WTC11 (cell line): ENCODE data around the gene NUMA1. TPM values are rescaled to one million over a fixed set of nuclear protein-coding genes. Genes with fewer than 3 reads are reported as not detected.

ENCODE experiments used
- ATAC-seq: fragments of 200-7000 bp; cut with Tn5 transposase; 2 replicates; pipeline ENCODE4 v1.10.0; 2021; ENCODE audit warnings: mild to moderate bottlenecking, moderate library complexity
- CTCF ChIA-PET: fragments of 300-600 bp; sonication (Branson Sonifier 250); formaldehyde crosslinking; loops from one replicate; lab custom pipeline; 2021; ENCODE audit warnings: antibody characterized with exemption; lab: Charles Lee
- POLR2A ChIA-PET: fragments of 350-600 bp; sonication (Branson Sonifier 250); formaldehyde crosslinking; loops from one replicate; lab custom pipeline; 2021; ENCODE audit warnings: antibody characterized with exemption; lab: Charles Lee
- DNase-seq: peaks from one replicate; pipeline ENCODE4 v3.0.0; 2021; ENCODE audit warnings: low spot score
- H3K27ac Mint-ChIP-seq: 2 replicates; pipeline ENCODE4 v1.8.0; 2021; ENCODE audit warnings: mixed read lengths
- H3K27me3 Mint-ChIP-seq: 2 replicates; pipeline ENCODE4 v1.8.0; 2021; ENCODE audit warnings: low read depth, mild to moderate bottlenecking, moderate library complexity, mixed read lengths
- H3K36me3 Mint-ChIP-seq: 2 replicates; pipeline ENCODE4 v1.8.0; 2021; ENCODE audit warnings: mixed read lengths
- H3K4me1 Mint-ChIP-seq: 2 replicates; pipeline ENCODE4 v1.8.0; 2022; ENCODE audit warnings: mixed read lengths
- H3K4me3 Mint-ChIP-seq: 2 replicates; pipeline ENCODE4 v1.8.0; 2021; ENCODE audit warnings: mild to moderate bottlenecking, moderate library complexity, mixed read lengths
- H3K9me3 Mint-ChIP-seq: 2 replicates; pipeline ENCODE4 v1.8.0; 2021; ENCODE audit warnings: mixed read lengths
- CREM ChIP-seq: sonication (generic); formaldehyde crosslinking; IDR thresholded peaks from 2 replicates; pipeline ENCODE4 v1.8.1; 2022; ENCODE audit warnings: mild to moderate bottlenecking, missing genetic modification reagents, moderate library complexity
- GRHL2 ChIP-seq: fragments of 250-450 bp; sonication (Bioruptor Pico); IDR thresholded peaks from 2 replicates; pipeline ENCODE4 v1.8.0; 2022; ENCODE audit warnings: mild to moderate bottlenecking, moderate library complexity; ENCODE audit not compliant: insufficient replicate concordance, severe bottlenecking
- HMGA2 ChIP-seq: fragments of 250-450 bp; sonication (Bioruptor Pico); IDR thresholded peaks from 2 replicates; pipeline ENCODE4 v1.4.0; 2021; ENCODE audit warnings: mild to moderate bottlenecking, moderate library complexity
- JUN ChIP-seq: sonication (generic); formaldehyde crosslinking; IDR thresholded peaks from 2 replicates; pipeline ENCODE4 v1.8.0; 2023; ENCODE audit warnings: mild to moderate bottlenecking, missing genetic modification reagents
- KAT7 ChIP-seq: sonication (generic); formaldehyde crosslinking; IDR thresholded peaks from 2 replicates; pipeline ENCODE4 v1.8.1; 2023; ENCODE audit warnings: missing genetic modification reagents, mild to moderate bottlenecking, borderline replicate concordance
- MLX ChIP-seq: sonication (generic); formaldehyde crosslinking; IDR thresholded peaks from 2 replicates; pipeline ENCODE4 v1.8.1; 2023; ENCODE audit warnings: mild to moderate bottlenecking, missing genetic modification reagents, moderate library complexity
- NFE2L1 ChIP-seq: sonication (generic); formaldehyde crosslinking; IDR thresholded peaks from 2 replicates; pipeline ENCODE4 v1.8.1; 2023; ENCODE audit warnings: missing genetic modification reagents
- NR2C2 ChIP-seq: sonication (generic); formaldehyde crosslinking; IDR thresholded peaks from 2 replicates; pipeline ENCODE4 v1.8.0; 2022; ENCODE audit warnings: mild to moderate bottlenecking, missing genetic modification reagents
- NR3C1 ChIP-seq: sonication (generic); formaldehyde crosslinking; conservative IDR thresholded peaks from 2 replicates; pipeline ENCODE4 v1.8.1; 2023; ENCODE audit warnings: low read depth, mild to moderate bottlenecking, missing genetic modification reagents
- OVOL2 ChIP-seq: fragments of 250-450 bp; sonication (Bioruptor Pico); IDR thresholded peaks from 2 replicates; pipeline ENCODE4 v1.9.0; 2021; ENCODE audit warnings: mild to moderate bottlenecking, borderline replicate concordance
- SMAD3 ChIP-seq: sonication (generic); formaldehyde crosslinking; IDR thresholded peaks from 2 replicates; pipeline ENCODE4 v1.8.0; 2022; ENCODE audit warnings: missing genetic modification reagents, mild to moderate bottlenecking, borderline replicate concordance
- SOX15 ChIP-seq: fragments of 250-450 bp; sonication (Bioruptor Pico); IDR thresholded peaks from 2 replicates; pipeline ENCODE4 v1.9.0; 2021; ENCODE audit warnings: mild to moderate bottlenecking
- TEAD1 ChIP-seq: sonication (generic); formaldehyde crosslinking; IDR thresholded peaks from 2 replicates; pipeline ENCODE4 v1.8.0; 2022; ENCODE audit warnings: mild to moderate bottlenecking, missing genetic modification reagents
- ZBTB43 ChIP-seq: sonication (generic); formaldehyde crosslinking; IDR thresholded peaks from 2 replicates; pipeline ENCODE4 v1.8.1; 2023; ENCODE audit warnings: mild to moderate bottlenecking, missing genetic modification reagents
- ZNF263 ChIP-seq: sonication (generic); formaldehyde crosslinking; IDR thresholded peaks from 2 replicates; pipeline ENCODE4 v1.8.1; 2022; ENCODE audit warnings: low read depth, mild to moderate bottlenecking, moderate library complexity, missing genetic modification reagents
- ZNF317 ChIP-seq: sonication (generic); formaldehyde crosslinking; IDR thresholded peaks from 2 replicates; pipeline ENCODE4 v1.8.1; 2023; ENCODE audit warnings: low read depth, mild to moderate bottlenecking, moderate library complexity, missing genetic modification reagents, borderline replicate concordance
- ZNF512 ChIP-seq: sonication (generic); formaldehyde crosslinking; IDR thresholded peaks from 2 replicates; pipeline ENCODE4 v1.8.1; 2022; ENCODE audit warnings: missing genetic modification reagents, borderline replicate concordance
- ZNF671 ChIP-seq: fragments of 250-450 bp; sonication (Bioruptor Pico); IDR thresholded peaks from 2 replicates; pipeline ENCODE4 v1.8.0; 2021; ENCODE audit warnings: mild to moderate bottlenecking
- total RNA-seq: library from RNA; stranded (reverse); gene quantifications from 3 replicates; pipeline ENCODE4 v1.2.3, GENCODE V29; 2021
- TF ChIP-seq, protein P1 (sequence below): sonication (generic); formaldehyde crosslinking; IDR thresholded peaks from 2 replicates; pipeline ENCODE4 v1.8.0; 2022; ENCODE audit warnings: mild to moderate bottlenecking, missing genetic modification reagents
- TF ChIP-seq, protein P2 (sequence below): fragments of 250-450 bp; sonication (Bioruptor Pico); IDR thresholded peaks from 2 replicates; pipeline ENCODE4 v1.9.0; 2021; ENCODE audit warnings: moderate library complexity, mild to moderate bottlenecking, inconsistent platforms, borderline replicate concordance

NUMA1 gene
- total RNA-seq, 1 experiment from 2014 or later = 147 TPM

- ATAC-seq = no peak
These were observed 34.5 kb downstream of the NUMA1 start for GRCh38 chr11:72045849-72046248.

DNA sequence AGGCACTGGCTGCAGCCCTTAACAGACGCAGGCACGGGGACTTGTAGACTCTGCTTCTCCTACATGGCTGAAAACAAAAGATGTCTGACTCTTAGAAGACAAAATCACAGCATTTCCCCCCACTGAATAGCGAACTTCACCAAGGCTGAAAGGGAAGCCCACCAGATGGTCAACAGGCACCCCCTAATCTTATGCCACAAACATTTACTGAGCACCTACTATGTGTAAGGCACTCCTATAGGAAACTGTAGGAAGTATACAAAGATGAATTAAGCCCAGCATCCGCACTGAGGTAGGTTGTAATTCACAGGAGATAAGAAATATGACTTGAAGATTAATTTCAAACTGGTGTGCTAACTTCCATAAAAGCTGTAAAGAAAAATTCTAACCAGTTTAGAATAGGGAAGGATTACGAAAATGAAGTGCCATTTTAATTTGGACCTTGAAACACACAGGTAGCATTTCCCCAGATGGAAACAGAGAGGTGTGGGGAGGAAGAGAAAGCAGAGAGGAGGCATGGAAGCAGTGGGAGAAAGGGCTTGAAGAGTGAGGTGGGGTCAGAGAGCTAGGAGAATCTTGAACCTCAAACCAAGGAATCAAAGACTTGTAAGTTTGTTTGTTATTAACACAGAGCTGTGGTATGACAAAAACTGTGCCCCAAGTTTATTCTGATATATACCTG lies 38.1 kb downstream of the NUMA1 start:
- Mint-ChIP-seq H3K4me1 (peaks cover 31% of the 10 kb centered on the region), H3K27ac (no peak overlapping the region), H3K36me3 (no peaks in the 10 kb centered on the region), H3K27me3 (no peaks in the 10 kb centered on the region; the same call in 1 of the 2 replicates), H3K9me3 (no peaks in the 10 kb centered on the region), H3K4me3 (no peak overlapping the region)
- ChIA-PET POLR2A (no interaction called here), CTCF (interaction anchor here (1.8 kb wide), 1 partner anchor 17 kb away, joined by 6 read pairs; no protein-coding TSS in a partner anchor)
- TF ChIP-seq NR3C1 (CRISPR knock-in tag) = no peak
- TF ChIP-seq ZNF317 (CRISPR knock-in tag) = no peak
- no peak for TF ChIP-seq ZNF512 (CRISPR knock-in tag)
- TF ChIP-seq ZNF671 (CRISPR knock-in tag) = no peak
- no peak for TF ChIP-seq NR2C2
- TF ChIP-seq, protein P1, sequence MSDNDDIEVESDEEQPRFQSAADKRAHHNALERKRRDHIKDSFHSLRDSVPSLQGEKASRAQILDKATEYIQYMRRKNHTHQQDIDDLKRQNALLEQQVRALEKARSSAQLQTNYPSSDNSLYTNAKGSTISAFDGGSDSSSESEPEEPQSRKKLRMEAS = no peak
- TF ChIP-seq TEAD1 (CRISPR knock-in tag) = no peak
- no peak for TF ChIP-seq GRHL2 (CRISPR knock-in tag)
- no peak for ATAC-seq
- DNase-seq = no peak

More at GRCh38 chr11:72045849-72046248, 34.5 kb downstream of the NUMA1 start:
- no peak for DNase-seq
- Mint-ChIP-seq H3K9me3 (no peaks in the 10 kb centered on the region), H3K36me3 (0 out of 2 replicates have a peak, but pooled peaks cover 3% of the 10 kb centered on the region), H3K4me1 (peaks cover 48% of the 10 kb centered on the region), H3K4me3 (no peak overlapping the region), H3K27ac (peak overlapping the region; percentile 74), H3K27me3 (no peaks in the 10 kb centered on the region; the same call in 1 of the 2 replicates)
- ChIA-PET CTCF (interaction anchor here (5.6 kb wide), 1 partner anchor 21 kb away, joined by 34 read pairs; no protein-coding TSS in a partner anchor), POLR2A (no interaction called here)
- TF ChIP-seq JUN (no peak), SMAD3 (CRISPR knock-in tag) (no peak), MLX (CRISPR knock-in tag) (no peak), ZBTB43 (CRISPR knock-in tag) (no peak), OVOL2 (CRISPR knock-in tag) (no peak), SOX15 (CRISPR knock-in tag) (no peak), KAT7 (CRISPR knock-in tag) (no peak), CREM (no peak), ZNF263 (no peak), HMGA2 (CRISPR knock-in tag) (no peak), NFE2L1 (CRISPR knock-in tag) (no peak)
- TF ChIP-seq, protein P2, sequence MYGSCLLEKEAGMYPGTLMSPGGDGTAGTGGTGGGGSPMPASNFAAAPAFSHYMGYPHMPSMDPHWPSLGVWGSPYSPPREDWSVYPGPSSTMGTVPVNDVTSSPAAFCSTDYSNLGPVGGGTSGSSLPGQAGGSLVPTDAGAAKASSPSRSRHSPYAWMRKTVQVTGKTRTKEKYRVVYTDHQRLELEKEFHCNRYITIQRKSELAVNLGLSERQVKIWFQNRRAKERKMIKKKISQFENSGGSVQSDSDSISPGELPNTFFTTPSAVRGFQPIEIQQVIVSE (CRISPR knock-in tag) = no peak
